Liver (tissue), 9 donors: ENCODE results near the gene CFAP61. TPM values are rescaled to one million over a fixed set of nuclear protein-coding genes. Genes with fewer than 3 reads are reported as not detected.

ENCODE experiments used
- DNase-seq: peaks from one replicate; pipeline ENCODE4 v3.0.0-alpha.2; 2017; ENCODE audit warnings: low spot score
- H3K27ac ChIP-seq, 2 donors: one replicate each; pipeline ENCODE4 v1.7.0; 2013; ENCODE audit warnings: inconsistent platforms in 2 of 2, low read length in 2 of 2, control low read depth in 1 of 2, low read depth in 1 of 2, mild to moderate bottlenecking in 1 of 2
- H3K27me3 ChIP-seq, 4 donors: one replicate each; pipeline versions ENCODE4 v1.6.1 to v1.7.0; 2013; ENCODE audit warnings: low read length in 3 of 4, inconsistent platforms in 1 of 4, mild to moderate bottlenecking in 1 of 4, moderate library complexity in 1 of 4; ENCODE audit not compliant: control insufficient read depth in 4 of 4, insufficient read depth in 4 of 4
- H3K36me3 ChIP-seq, 4 donors: one replicate each; pipeline versions ENCODE4 v1.6.1 to v1.7.0; 2013; ENCODE audit warnings: low read length in 3 of 4, mild to moderate bottlenecking in 3 of 4, low read depth in 1 of 4, moderate library complexity in 1 of 4; ENCODE audit not compliant: control insufficient read depth in 4 of 4, insufficient read depth in 3 of 4
- H3K4me1 ChIP-seq, 4 donors: one replicate each; pipeline versions ENCODE4 v1.6.1 to v1.7.0; 2013; ENCODE audit warnings: low read length in 3 of 4, mild to moderate bottlenecking in 3 of 4, moderate library complexity in 1 of 4; ENCODE audit not compliant: control insufficient read depth in 4 of 4, insufficient read depth in 4 of 4
- H3K4me3 ChIP-seq, 3 donors: one replicate each; pipeline versions ENCODE4 v1.6.1 to v1.7.0; 2013; ENCODE audit warnings: low read length in 3 of 3, control low read depth in 1 of 3, low read depth in 1 of 3, mild to moderate bottlenecking in 1 of 3
- H3K9ac ChIP-seq, 2 donors: one replicate each; pipeline ENCODE4 v1.7.0; 2013; ENCODE audit warnings: low read length in 2 of 2, mild to moderate bottlenecking in 2 of 2, moderate library complexity in 2 of 2, control low read depth in 1 of 2, low read depth in 1 of 2
- H3K9me3 ChIP-seq, 4 donors: one replicate each; pipeline versions ENCODE4 v1.6.1 to v1.7.0; 2013; ENCODE audit warnings: low read length in 3 of 4; ENCODE audit not compliant: control insufficient read depth in 4 of 4
- ATF3 ChIP-seq: IDR thresholded peaks from 2 replicates; pipeline ENCODE4 v1.6.1; 2016; ENCODE audit warnings: antibody characterized with exemption
- FOXA2 ChIP-seq: IDR thresholded peaks from 2 replicates; pipeline ENCODE4 v1.6.1; 2016; ENCODE audit warnings: antibody characterized with exemption
- GABPA ChIP-seq, 2 donors: IDR thresholded peaks in 1 of 2; conservative IDR thresholded peaks in 1 of 2; 2 replicates each; pipeline ENCODE4 v1.6.1; 2016; ENCODE audit warnings: antibody characterized with exemption in 2 of 2, mild to moderate bottlenecking in 1 of 2, moderate library complexity in 1 of 2
- HNF4G ChIP-seq: IDR thresholded peaks from 2 replicates; pipeline ENCODE4 v1.6.1; 2016; ENCODE audit warnings: antibody characterized with exemption
- JUND ChIP-seq, 2 donors: IDR thresholded peaks; 2 replicates each; pipeline ENCODE4 v1.6.1; 2016; ENCODE audit warnings: antibody characterized with exemption in 2 of 2
- MAX ChIP-seq: IDR thresholded peaks from 2 replicates; pipeline ENCODE4 v1.6.1; 2016; ENCODE audit warnings: antibody characterized with exemption
- NR2F2 ChIP-seq: IDR thresholded peaks from 2 replicates; pipeline ENCODE4 v1.6.1; 2016; ENCODE audit warnings: antibody characterized with exemption
- RAD21 ChIP-seq, 2 donors: IDR thresholded peaks; 2 replicates each; pipeline ENCODE4 v1.6.1; 2016; ENCODE audit warnings: antibody characterized with exemption in 2 of 2, mild to moderate bottlenecking in 2 of 2
- TAF1 ChIP-seq: conservative IDR thresholded peaks from 2 replicates; pipeline ENCODE4 v1.6.1; 2016; ENCODE audit warnings: antibody characterized with exemption, mild to moderate bottlenecking
- YY1 ChIP-seq: IDR thresholded peaks from 2 replicates; pipeline ENCODE4 v1.6.1; 2016; ENCODE audit warnings: antibody characterized with exemption, mild to moderate bottlenecking
- WGBS: extraction: QIAGEN DNeasy Blood & Tissue Kit; methylation state at CpG from one replicate; pipeline ENCODE4 v1.1.7; 2013; 5-methylcytosine and 5-hydroxymethylcytosine counted together
- polyA plus RNA-seq, 2 donors: library from polyadenylated mRNA; stranded (reverse) in 1 of 2; unstranded in 1 of 2; fragments of 200-250 nt in 1 of 2; fragments of >200 nt in 1 of 2; fragmentation: Nextera tagmentation in 1 of 2; extraction: Ambion mirVana in 1 of 2; gene quantifications; one replicate each; pipeline versions ENCODE4 v1.2.1 to v1.2.3, GENCODE V29; 2013 to 2015
- total RNA-seq, 2 donors: library from RNA; depleted of rRNA; stranded (reverse); fragments of >200 nt; gene quantifications; one replicate each; pipeline ENCODE4 v1.2.3, GENCODE V29; 2014
- TF ChIP-seq, protein P1 (sequence below): fragments of 150-350 bp; IDR thresholded peaks from 2 replicates; pipeline ENCODE4 v1.5.1; 2017; ENCODE audit warnings: improper control_type of control experiment, low read depth, low read length; ENCODE audit not compliant: missing input control
- TF ChIP-seq, protein P2 (sequence below): IDR thresholded peaks from 2 replicates; pipeline ENCODE4 v1.6.1; 2016; ENCODE audit warnings: antibody characterized with exemption, mild to moderate bottlenecking
- TF ChIP-seq, protein P3 (sequence below): IDR thresholded peaks from 2 replicates; pipeline ENCODE4 v1.6.1; 2016; ENCODE audit warnings: antibody characterized with exemption
- donor health status: healthy.
- donor health status: healthy.
- donor health status: healthy.
- donor health status: healthy.
- donor health status: healthy.

Gene CFAP61
- total and polyA plus RNA-seq, 4 donors, result 0.05 TPM; not detected in 3

GRCh38 chr20:20213526-20214121 lies 161.3 kb downstream of the CFAP61 start:
- no peak overlapping the region for H3K9ac ChIP-seq
- peaks cover 0 to 3% (median 0%) of the 10 kb centered on the region in 4 donors for H3K9me3 ChIP-seq
- TF ChIP-seq GABPA (IDR thresholded peaks at IDR 0.05 in 1 of 2, conservative IDR thresholded peaks at IDR 0.05 in 1 of 2) (no peak), TAF1 (no peak), YY1 (no peak), RAD21 (IDR thresholded peaks at IDR 0.05) (no peak)
- TF ChIP-seq, protein P1, sequence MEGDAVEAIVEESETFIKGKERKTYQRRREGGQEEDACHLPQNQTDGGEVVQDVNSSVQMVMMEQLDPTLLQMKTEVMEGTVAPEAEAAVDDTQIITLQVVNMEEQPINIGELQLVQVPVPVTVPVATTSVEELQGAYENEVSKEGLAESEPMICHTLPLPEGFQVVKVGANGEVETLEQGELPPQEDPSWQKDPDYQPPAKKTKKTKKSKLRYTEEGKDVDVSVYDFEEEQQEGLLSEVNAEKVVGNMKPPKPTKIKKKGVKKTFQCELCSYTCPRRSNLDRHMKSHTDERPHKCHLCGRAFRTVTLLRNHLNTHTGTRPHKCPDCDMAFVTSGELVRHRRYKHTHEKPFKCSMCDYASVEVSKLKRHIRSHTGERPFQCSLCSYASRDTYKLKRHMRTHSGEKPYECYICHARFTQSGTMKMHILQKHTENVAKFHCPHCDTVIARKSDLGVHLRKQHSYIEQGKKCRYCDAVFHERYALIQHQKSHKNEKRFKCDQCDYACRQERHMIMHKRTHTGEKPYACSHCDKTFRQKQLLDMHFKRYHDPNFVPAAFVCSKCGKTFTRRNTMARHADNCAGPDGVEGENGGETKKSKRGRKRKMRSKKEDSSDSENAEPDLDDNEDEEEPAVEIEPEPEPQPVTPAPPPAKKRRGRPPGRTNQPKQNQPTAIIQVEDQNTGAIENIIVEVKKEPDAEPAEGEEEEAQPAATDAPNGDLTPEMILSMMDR, result no peak
- H3K4me3 ChIP-seq, result no peak overlapping the region
- H3K27me3 ChIP-seq, result peaks cover 0 to 5% (median 0%) of the 10 kb centered on the region in 4 donors
- H3K27ac ChIP-seq, result no peak overlapping the region
- no peak for DNase-seq
- H3K36me3 ChIP-seq, result no peaks in the 10 kb centered on the region
- H3K4me1 ChIP-seq, result no peaks in the 10 kb centered on the region
- 72% methylated on average over 5 of the region's 5 CpGs for WGBS

- Histone ChIP-seq H3K9ac (no peak overlapping the region), H3K36me3 (no peaks in the 10 kb centered on the region), H3K4me3 (no peak overlapping the region), H3K27ac (no peak overlapping the region), H3K9me3 (peaks cover 0 to 3% (median 0%) of the 10 kb centered on the region in 4 donors), H3K27me3 (peaks cover 0 to 7% (median 0%) of the 10 kb centered on the region in 4 donors), H3K4me1 (no peaks in the 10 kb centered on the region)
- TF ChIP-seq ATF3 (no peak), NR2F2 (no peak)
- no peak for DNase-seq
- WGBS, result 70% methylated on average over 7 of the region's 7 CpGs
These were observed 162.5 kb downstream of the CFAP61 start for GRCh38 chr20:20214757-20215275.

DNA sequence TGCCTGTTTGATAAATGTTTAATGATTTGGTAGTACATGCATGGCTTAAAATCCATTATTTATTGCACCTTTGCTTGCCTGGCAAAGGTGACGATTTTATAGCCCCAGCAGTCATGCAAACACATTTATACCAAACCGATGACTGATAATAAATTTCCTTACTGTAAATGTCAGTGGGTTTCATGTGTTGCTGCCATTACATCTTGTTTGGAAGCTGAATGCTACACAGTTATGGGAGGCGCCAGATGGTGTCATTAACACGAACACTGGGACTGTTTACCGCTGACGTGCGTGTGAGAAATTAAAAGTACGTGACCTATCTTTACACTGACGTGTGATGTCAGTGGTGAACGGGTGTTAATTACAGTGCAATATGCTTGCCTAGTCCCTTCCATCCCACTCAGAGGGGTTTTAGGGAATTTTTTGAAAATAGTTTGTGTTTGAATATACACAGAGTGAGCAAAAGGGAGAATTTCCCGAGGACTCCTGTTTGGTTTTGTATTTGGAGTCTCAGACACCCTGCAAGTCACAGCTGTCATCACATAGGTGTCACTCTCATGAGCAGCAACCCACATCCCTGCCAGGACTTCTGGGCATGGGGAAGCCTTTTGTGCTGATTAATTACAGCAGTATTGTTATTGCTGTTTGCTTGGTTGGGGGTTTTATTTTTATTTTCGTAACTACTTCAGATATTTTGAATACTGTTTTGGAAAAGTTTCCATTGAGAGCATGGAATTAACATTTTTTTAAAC lies 163.8 kb downstream of the CFAP61 start:
- DNase-seq, result no peak
- TF ChIP-seq FOXA2 (no peak), GABPA (IDR thresholded peaks at IDR 0.05 in 1 of 2, conservative IDR thresholded peaks at IDR 0.05 in 1 of 2) (no peak)

GRCh38 chr20:20216941-20217340 lies 164.6 kb downstream of the CFAP61 start:
- H3K9ac ChIP-seq, result no peak overlapping the region
- H3K27ac ChIP-seq, result no peak overlapping the region
- WGBS, result 48% methylated on average over 2 of the region's 2 CpGs
- H3K4me1 ChIP-seq, result no peaks in the 10 kb centered on the region
- peaks cover 0 to 7% (median 0%) of the 10 kb centered on the region in 4 donors for H3K27me3 ChIP-seq
- H3K4me3 ChIP-seq, result no peak overlapping the region
- H3K36me3 ChIP-seq, result no peaks in the 10 kb centered on the region
- peaks cover 0 to 3% (median under 1%) of the 10 kb centered on the region in 4 donors for H3K9me3 ChIP-seq
- no peak for DNase-seq
- TF ChIP-seq TAF1 (no peak), RAD21 (IDR thresholded peaks at IDR 0.05) (no peak), HNF4G (no peak), NR2F2 (no peak), MAX (no peak), YY1 (no peak), JUND (IDR thresholded peaks at IDR 0.05) (no peak)
- TF ChIP-seq, protein P2, sequence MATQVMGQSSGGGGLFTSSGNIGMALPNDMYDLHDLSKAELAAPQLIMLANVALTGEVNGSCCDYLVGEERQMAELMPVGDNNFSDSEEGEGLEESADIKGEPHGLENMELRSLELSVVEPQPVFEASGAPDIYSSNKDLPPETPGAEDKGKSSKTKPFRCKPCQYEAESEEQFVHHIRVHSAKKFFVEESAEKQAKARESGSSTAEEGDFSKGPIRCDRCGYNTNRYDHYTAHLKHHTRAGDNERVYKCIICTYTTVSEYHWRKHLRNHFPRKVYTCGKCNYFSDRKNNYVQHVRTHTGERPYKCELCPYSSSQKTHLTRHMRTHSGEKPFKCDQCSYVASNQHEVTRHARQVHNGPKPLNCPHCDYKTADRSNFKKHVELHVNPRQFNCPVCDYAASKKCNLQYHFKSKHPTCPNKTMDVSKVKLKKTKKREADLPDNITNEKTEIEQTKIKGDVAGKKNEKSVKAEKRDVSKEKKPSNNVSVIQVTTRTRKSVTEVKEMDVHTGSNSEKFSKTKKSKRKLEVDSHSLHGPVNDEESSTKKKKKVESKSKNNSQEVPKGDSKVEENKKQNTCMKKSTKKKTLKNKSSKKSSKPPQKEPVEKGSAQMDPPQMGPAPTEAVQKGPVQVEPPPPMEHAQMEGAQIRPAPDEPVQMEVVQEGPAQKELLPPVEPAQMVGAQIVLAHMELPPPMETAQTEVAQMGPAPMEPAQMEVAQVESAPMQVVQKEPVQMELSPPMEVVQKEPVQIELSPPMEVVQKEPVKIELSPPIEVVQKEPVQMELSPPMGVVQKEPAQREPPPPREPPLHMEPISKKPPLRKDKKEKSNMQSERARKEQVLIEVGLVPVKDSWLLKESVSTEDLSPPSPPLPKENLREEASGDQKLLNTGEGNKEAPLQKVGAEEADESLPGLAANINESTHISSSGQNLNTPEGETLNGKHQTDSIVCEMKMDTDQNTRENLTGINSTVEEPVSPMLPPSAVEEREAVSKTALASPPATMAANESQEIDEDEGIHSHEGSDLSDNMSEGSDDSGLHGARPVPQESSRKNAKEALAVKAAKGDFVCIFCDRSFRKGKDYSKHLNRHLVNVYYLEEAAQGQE, result no peak
- TF ChIP-seq, protein P3, sequence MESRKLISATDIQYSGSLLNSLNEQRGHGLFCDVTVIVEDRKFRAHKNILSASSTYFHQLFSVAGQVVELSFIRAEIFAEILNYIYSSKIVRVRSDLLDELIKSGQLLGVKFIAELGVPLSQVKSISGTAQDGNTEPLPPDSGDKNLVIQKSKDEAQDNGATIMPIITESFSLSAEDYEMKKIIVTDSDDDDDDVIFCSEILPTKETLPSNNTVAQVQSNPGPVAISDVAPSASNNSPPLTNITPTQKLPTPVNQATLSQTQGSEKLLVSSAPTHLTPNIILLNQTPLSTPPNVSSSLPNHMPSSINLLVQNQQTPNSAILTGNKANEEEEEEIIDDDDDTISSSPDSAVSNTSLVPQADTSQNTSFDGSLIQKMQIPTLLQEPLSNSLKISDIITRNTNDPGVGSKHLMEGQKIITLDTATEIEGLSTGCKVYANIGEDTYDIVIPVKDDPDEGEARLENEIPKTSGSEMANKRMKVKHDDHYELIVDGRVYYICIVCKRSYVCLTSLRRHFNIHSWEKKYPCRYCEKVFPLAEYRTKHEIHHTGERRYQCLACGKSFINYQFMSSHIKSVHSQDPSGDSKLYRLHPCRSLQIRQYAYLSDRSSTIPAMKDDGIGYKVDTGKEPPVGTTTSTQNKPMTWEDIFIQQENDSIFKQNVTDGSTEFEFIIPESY, result no peak

More for the DNA sequence above, 163.8 kb downstream of the CFAP61 start:
- Histone ChIP-seq H3K4me1 (no peaks in the 10 kb centered on the region), H3K27ac (no peak overlapping the region), H3K4me3 (no peak overlapping the region), H3K27me3 (peaks cover 0 to 7% (median 0%) of the 10 kb centered on the region in 4 donors), H3K36me3 (no peaks in the 10 kb centered on the region), H3K9me3 (peaks cover 0 to 3% (median under 1%) of the 10 kb centered on the region in 4 donors), H3K9ac (no peak overlapping the region)
- WGBS, result 64% methylated on average over 12 of the region's 12 CpGs
